IPS-15b (cell line): ENCODE measurements around the gene NUP58.
"Not testable (repeated sequence)": the region's sequence is repeated elsewhere in the genome, so short reads cannot be mapped to it uniquely, and the experiment has no call there.

Experiments
- H3K27me3 ChIP-seq: one replicate; pipeline ENCODE4 v1.6.1; 2013; ENCODE audit warnings: low read length; ENCODE audit not compliant: control insufficient read depth, insufficient read depth
- H3K36me3 ChIP-seq: one replicate; pipeline ENCODE4 v1.6.1; 2013; ENCODE audit warnings: low read length; ENCODE audit not compliant: control insufficient read depth, insufficient read depth
- H3K4me1 ChIP-seq: one replicate; pipeline ENCODE4 v1.6.1; 2013; ENCODE audit warnings: mild to moderate bottlenecking, low read length; ENCODE audit not compliant: control insufficient read depth, insufficient read depth
- H3K4me3 ChIP-seq: one replicate; pipeline ENCODE4 v1.5.1; 2013; ENCODE audit warnings: low read depth, low read length
- H3K9ac ChIP-seq: one replicate; pipeline ENCODE4 v1.6.1; 2013; ENCODE audit warnings: low read depth, mild to moderate bottlenecking, low read length
- H3K9me3 ChIP-seq: one replicate; pipeline ENCODE4 v1.6.1; 2013; ENCODE audit warnings: mild to moderate bottlenecking, low read length; ENCODE audit not compliant: control insufficient read depth, insufficient read depth

Gene NUP58

DNA sequence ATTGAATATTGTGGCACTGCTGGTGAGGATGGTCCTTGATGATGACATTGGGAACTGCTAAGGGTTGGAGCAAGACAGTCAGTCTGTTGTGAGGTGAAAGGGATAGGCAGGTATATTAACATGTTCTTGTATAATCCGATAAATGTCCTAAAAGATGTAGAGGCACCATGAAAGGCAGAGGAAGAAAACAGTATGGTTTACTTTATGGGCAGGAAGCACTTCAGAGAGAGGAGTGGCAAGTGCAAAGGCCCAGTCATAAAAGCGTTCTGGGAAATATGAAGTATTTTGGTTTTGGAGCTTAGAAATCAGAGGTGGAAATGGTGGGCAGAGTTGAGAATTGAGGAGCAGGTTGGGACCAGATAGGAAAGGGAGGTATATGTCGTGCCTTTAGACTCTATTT lies 9.5 kb downstream of the NUP58 start:
- no peaks in the 10 kb centered on the region for H3K27me3 ChIP-seq
- no peak overlapping the region for H3K4me3 ChIP-seq
- H3K9me3 ChIP-seq: no peaks in the 10 kb centered on the region
- H3K4me1 ChIP-seq: no peaks in the 10 kb centered on the region
- no peak overlapping the region for H3K9ac ChIP-seq
- H3K36me3 ChIP-seq: peaks cover 22% of the 10 kb centered on the region

DNA sequence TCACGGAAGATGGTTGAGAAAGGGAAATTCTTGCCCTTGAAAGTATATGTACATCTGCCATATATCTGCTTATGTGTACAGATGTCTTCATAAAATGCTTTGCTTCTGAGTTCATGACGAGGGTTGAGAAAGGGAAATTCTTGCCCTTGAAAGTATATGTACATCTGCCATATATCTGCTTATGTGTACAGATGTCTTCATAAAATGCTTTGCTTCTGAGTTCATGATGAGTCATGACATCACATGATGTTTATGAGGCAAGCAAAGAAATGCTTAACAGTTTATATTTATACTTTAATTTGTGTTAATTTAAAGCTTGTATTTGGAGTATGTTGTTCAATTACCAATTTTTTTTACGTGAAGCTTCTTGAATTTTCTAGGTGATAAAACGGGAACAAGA lies 17.5 kb downstream of the NUP58 start:
- not testable (repeated sequence) for H3K27me3 ChIP-seq, H3K4me1 ChIP-seq, H3K9ac ChIP-seq, H3K4me3 ChIP-seq, H3K9me3 ChIP-seq, H3K36me3 ChIP-seq

DNA sequence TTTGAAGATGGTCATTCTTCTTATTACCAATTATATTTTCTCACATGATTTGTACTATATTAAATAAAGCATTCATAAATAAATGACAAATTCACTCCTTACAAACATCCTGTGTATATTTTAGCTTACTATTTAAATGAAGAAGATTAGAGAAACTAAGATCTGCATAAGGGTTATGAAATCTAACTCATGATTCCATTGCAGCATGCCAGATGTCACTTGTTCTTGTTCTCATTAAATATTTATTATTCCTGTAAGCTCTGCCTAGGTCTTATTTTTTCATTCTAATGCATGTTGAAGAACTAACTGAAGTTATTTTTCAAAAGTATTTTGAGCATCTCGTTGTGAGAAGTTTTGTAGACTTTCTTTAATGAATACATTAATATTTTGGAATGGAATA lies 18.3 kb downstream of the NUP58 start:
- no peaks in the 10 kb centered on the region for H3K4me1 ChIP-seq
- no peak overlapping the region for H3K4me3 ChIP-seq
- no peaks in the 10 kb centered on the region for H3K27me3 ChIP-seq
- H3K9ac ChIP-seq: no peak overlapping the region
- no peaks in the 10 kb centered on the region for H3K9me3 ChIP-seq
- no peaks in the 10 kb centered on the region for H3K36me3 ChIP-seq

DNA sequence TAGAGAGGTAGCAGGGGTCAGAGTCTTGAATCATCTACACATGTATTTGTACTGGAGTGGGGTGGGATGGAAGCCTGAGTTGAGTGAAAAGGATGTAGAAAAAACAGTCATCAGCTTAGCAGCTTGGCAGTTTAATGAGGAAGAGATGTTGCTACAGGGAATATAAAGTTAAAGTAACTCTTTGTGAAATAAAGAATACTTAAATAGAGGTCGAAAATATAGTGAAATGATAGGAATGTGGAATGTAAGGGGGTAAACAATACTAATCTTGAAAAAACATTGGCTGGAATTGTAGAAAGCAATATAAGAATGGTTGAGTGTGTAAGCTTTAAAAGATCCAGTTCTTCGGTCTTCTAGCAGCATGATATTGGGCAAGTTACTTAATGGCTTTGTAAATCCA lies 22.7 kb downstream of the NUP58 start:
- Histone ChIP-seq H3K36me3 (no peaks in the 10 kb centered on the region), H3K27me3 (no peaks in the 10 kb centered on the region), H3K4me1 (no peaks in the 10 kb centered on the region), H3K9ac (no peak overlapping the region), H3K4me3 (no peak overlapping the region), H3K9me3 (no peaks in the 10 kb centered on the region)

DNA sequence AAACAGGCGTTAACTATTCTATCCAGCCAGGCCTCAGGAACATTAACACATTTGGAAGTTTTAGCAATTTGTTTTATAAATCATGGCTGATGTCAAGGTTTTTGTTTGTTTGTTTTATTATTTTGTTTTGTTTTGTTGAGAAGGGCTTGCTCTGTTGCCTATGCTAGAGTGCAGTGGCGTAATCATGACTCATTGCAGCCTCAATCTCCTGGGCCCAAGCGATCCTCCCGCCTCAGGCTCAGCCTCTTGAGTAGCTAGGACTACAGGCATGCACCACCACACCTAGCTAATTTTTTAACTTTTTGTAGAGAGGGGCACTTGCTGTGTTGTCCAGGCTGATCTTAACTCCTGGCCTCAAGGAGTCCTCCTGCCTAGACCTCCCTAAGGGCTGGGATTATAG lies 28.3 kb downstream of the NUP58 start:
- H3K4me1 ChIP-seq: no peaks in the 10 kb centered on the region
- H3K4me3 ChIP-seq: no peak overlapping the region
- no peaks in the 10 kb centered on the region for H3K9me3 ChIP-seq
- H3K27me3 ChIP-seq: no peaks in the 10 kb centered on the region
- no peak overlapping the region for H3K9ac ChIP-seq
- H3K36me3 ChIP-seq: peaks cover 7% of the 10 kb centered on the region

DNA sequence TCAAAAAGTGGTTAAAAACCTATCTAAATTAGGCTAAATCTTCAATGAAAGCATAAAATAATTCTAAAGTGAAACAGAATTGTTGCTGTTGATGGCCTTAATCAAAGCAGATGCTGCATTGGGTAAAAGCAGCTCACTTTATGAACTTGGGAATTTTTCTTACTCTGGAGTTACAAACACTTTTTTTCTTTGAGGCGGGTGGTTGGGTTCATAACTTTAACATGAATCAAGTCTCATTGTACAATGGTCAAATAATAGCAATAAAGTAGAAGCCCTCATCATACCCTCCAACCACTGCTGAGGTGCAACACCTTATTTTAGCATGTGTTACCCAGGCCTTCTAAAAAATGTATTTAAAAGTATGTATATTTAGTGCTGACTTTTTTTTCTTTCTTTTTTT lies 29.1 kb downstream of the NUP58 start:
- H3K4me3 ChIP-seq: no peak overlapping the region
- no peaks in the 10 kb centered on the region for H3K4me1 ChIP-seq
- peaks cover 7% of the 10 kb centered on the region for H3K36me3 ChIP-seq
- no peak overlapping the region for H3K9ac ChIP-seq
- H3K27me3 ChIP-seq: no peaks in the 10 kb centered on the region
- H3K9me3 ChIP-seq: no peaks in the 10 kb centered on the region

DNA sequence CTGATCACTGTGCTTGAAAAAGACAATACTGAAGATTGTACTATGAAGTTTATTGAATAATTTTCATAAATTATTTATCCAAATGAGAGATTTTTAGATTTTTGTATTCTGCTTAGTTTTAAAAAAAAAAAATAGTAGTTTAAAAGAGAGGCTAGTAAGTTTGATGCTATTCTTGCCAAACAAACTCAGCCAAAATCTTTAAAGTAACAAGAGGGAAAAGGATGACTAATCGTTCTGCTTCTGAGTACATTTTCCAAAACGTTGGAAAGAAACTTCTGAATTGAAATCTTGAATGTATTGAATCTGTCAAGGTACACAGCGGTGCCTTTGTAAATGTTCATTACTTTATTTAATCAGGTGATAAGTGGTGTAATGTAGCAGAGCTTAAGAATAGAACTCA lies 34.4 kb downstream of the NUP58 start:
- Histone ChIP-seq H3K9me3 (no peaks in the 10 kb centered on the region), H3K4me3 (no peak overlapping the region), H3K4me1 (no peaks in the 10 kb centered on the region), H3K36me3 (peaks cover 7% of the 10 kb centered on the region), H3K27me3 (no peaks in the 10 kb centered on the region), H3K9ac (no peak overlapping the region)

DNA sequence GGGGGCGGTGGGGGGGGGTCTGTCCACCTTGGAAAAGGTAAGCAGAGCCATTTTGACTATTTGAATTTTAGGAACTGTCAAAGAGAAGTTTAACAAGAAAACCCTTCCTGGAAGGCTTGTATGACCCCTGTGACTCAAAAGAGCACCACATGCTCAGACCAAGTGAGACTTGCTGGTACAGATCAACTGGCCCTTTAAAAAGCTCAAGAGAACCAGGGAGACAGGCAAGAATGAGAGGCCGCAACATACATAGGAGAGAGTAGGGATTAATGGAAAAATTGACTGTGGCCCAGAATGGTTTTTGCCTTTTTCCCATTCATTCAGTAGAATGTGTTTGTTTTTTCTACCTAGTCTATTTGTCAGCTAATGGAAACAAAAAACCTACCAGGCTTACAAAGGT lies 44.2 kb downstream of the NUP58 start:
- Histone ChIP-seq H3K4me1 (peaks cover 8% of the 10 kb centered on the region), H3K27me3 (no peaks in the 10 kb centered on the region), H3K4me3 (no peak overlapping the region), H3K9me3 (no peaks in the 10 kb centered on the region), H3K36me3 (no peaks in the 10 kb centered on the region), H3K9ac (no peak overlapping the region)

DNA sequence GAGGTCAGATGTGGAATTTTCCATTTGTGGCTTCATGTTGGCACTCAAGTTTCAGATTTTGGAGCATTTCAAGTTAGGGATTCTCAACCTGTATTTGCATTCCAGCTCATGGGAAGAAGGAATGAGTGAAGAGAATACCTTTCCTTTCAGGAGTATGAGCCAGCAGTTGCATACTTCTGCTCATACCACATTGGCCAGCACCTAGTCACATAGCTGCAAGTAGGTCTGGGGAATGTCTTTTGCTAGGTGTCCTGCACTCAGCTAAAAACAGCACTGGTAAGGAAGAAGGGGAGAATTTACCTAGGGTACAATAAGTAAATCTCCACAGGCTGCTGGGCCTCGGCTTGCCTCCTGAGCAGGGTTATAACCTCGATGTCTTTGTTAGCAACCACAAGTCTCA lies 45.7 kb downstream of the NUP58 start:
- Histone ChIP-seq H3K4me3 (no peak overlapping the region), H3K4me1 (peaks cover 8% of the 10 kb centered on the region), H3K36me3 (no peaks in the 10 kb centered on the region), H3K9me3 (no peaks in the 10 kb centered on the region), H3K9ac (no peak overlapping the region), H3K27me3 (no peaks in the 10 kb centered on the region)

DNA sequence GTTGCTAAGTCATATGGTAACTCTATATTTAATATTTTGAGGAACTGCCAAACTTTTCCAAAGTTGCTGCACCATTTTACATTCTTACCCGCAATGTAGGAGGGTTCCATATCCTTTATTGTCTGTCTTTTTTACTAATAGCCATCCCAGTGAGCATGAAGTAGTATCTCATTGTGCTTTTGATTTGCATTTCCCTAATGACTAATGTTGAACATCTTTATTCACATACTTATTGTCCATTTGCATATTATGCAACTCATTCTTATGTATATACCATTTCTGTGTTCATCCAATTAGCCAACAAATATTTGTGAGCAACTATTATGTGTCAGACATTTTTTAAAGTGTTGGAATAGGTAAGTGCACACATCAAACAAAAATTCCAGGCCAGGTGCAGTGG lies 50.0 kb downstream of the NUP58 start:
- Histone ChIP-seq H3K9me3 (no peaks in the 10 kb centered on the region), H3K9ac (no peak overlapping the region), H3K36me3 (no peaks in the 10 kb centered on the region), H3K27me3 (no peaks in the 10 kb centered on the region), H3K4me3 (no peak overlapping the region), H3K4me1 (no peaks in the 10 kb centered on the region)

DNA sequence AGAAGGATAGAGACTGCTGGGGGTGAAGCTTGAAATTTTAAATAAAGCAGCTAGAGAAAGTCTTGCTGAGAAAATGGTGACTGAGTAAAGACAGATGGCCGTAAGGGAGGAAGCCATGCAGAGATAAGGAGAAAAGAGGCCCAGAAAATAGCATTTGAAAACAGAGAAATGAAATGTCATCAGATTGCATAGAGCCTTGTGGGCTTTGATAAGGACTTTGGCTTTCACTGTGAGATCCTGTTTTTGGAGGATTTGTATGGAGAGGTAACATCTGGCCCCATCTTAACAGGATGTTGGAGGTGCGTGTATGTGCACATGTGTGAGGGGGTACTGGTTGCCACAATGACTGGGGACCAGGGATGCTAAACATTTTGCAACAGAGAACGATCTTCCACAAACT lies 50.8 kb downstream of the NUP58 start:
- Histone ChIP-seq H3K9ac (no peak overlapping the region), H3K4me1 (no peaks in the 10 kb centered on the region), H3K27me3 (no peaks in the 10 kb centered on the region), H3K36me3 (no peaks in the 10 kb centered on the region), H3K4me3 (no peak overlapping the region), H3K9me3 (no peaks in the 10 kb centered on the region)

DNA sequence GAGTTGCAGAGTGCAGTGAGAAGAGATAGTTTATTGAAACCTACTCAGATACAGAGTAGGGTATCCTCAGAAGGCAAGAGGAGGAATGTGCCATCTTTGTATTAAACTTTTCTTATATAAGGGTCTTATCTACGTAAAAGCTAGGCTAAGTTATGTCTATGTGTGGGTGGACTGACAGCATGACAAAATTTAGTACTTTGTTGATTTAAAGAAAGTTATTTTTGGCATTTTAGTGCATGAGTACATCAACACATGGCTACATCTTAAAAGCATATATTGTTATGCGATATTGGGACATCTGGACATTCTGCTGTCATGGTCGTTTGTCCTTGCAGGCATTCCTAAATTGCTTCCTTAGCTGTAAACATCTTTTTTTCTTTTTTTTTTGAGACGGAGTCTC lies 51.4 kb downstream of the NUP58 start:
- H3K4me1 ChIP-seq: no peaks in the 10 kb centered on the region
- no peaks in the 10 kb centered on the region for H3K36me3 ChIP-seq
- H3K4me3 ChIP-seq: no peak overlapping the region

DNA sequence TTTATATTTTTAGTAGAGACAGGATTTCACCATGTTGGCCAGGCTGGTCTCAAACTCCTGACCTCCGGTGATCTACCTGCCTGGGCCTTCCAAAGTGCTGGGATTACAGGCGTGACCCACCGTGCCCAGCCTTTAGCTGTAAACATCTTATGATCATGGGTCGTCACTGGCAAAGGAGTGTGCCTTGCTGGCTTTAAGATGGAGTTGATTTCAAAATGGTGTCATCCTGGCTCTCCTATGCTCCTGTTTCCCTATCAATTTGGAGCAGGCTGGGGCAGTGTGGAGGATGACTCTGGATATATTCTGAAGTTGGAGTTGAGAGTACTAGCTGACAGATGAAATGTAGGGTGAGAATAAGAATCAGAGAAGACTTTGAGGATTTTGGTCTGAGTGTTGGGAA lies 51.9 kb downstream of the NUP58 start:
- Histone ChIP-seq H3K9me3 (no peaks in the 10 kb centered on the region), H3K4me3 (no peak overlapping the region), H3K27me3 (no peaks in the 10 kb centered on the region), H3K36me3 (no peaks in the 10 kb centered on the region), H3K9ac (no peak overlapping the region), H3K4me1 (no peaks in the 10 kb centered on the region)

More for the DNA sequence above, 51.4 kb downstream of the NUP58 start:
- no peak overlapping the region for H3K9ac ChIP-seq
- H3K9me3 ChIP-seq: no peaks in the 10 kb centered on the region
- H3K27me3 ChIP-seq: no peaks in the 10 kb centered on the region
